MM.1S (cell line): Measurements from ENCODE around the gene ROBO2.

Experiments
- DNase-seq: peaks from one replicate; pipeline ENCODE4 v3.0.0-alpha.2; 2015
- H2AFZ ChIP-seq: fragments of 300-600 bp; sonication (generic); 2 replicates; pipeline ENCODE4 v1.6.0; 2016; ENCODE audit warnings: antibody characterized with exemption, low read length
- H3F3A ChIP-seq: fragments of 300-600 bp; sonication (generic); 2 replicates; pipeline ENCODE4 v1.6.1; 2016; ENCODE audit warnings: mild to moderate bottlenecking, antibody characterized with exemption, low read length, moderate library complexity, mixed read lengths; ENCODE audit not compliant: insufficient read depth
- H3K27ac ChIP-seq: fragments of 300-600 bp; sonication (generic); 2 replicates; pipeline ENCODE4 v1.5.1; 2016; ENCODE audit warnings: mild to moderate bottlenecking, low read length
- H3K27me3 ChIP-seq: fragments of 300-600 bp; sonication (generic); replicated peaks from 2 replicates; pipeline ENCODE4 v1.6.0; 2016; ENCODE audit warnings: low read length; ENCODE audit not compliant: insufficient read depth
- H3K36me3 ChIP-seq: fragments of 300-600 bp; sonication (generic); replicated peaks from 2 replicates; pipeline ENCODE4 v1.6.1; 2016; ENCODE audit warnings: mild to moderate bottlenecking, low read length, mixed read lengths; ENCODE audit not compliant: insufficient read depth
- H3K4me1 ChIP-seq: fragments of 300-600 bp; sonication (generic); 2 replicates; pipeline ENCODE4 v1.6.1; 2016; ENCODE audit warnings: low read length, mixed read lengths
- H3K4me2 ChIP-seq: fragments of 300-600 bp; sonication (generic); 2 replicates; pipeline ENCODE4 v1.6.0; 2016; ENCODE audit warnings: low read depth, low read length
- H3K4me3 ChIP-seq: fragments of 300-600 bp; sonication (generic); 2 replicates; pipeline ENCODE4 v1.5.1; 2016; ENCODE audit warnings: low read length, mixed read lengths
- H3K79me2 ChIP-seq: fragments of 300-600 bp; sonication (generic); 2 replicates; pipeline ENCODE4 v1.6.1; 2016; ENCODE audit warnings: mixed run types, low read length, mixed read lengths
- H3K9ac ChIP-seq: fragments of 300-600 bp; sonication (generic); 2 replicates; pipeline ENCODE4 v1.6.1; 2016; ENCODE audit warnings: low read length, mixed read lengths
- H3K9me2 ChIP-seq: fragments of 300-600 bp; sonication (generic); replicated peaks from 2 replicates; pipeline ENCODE4 v1.6.1; 2016; ENCODE audit warnings: mild to moderate bottlenecking, low read length, mixed read lengths; ENCODE audit not compliant: insufficient read depth
- H3K9me3 ChIP-seq: fragments of 300-600 bp; sonication (generic); replicated peaks from 2 replicates; pipeline ENCODE4 v1.6.1; 2016; ENCODE audit warnings: mild to moderate bottlenecking, low read length, mixed read lengths; ENCODE audit not compliant: insufficient read depth
- H4K20me1 ChIP-seq: fragments of 300-600 bp; sonication (generic); 2 replicates; pipeline ENCODE4 v1.6.1; 2016; ENCODE audit warnings: mild to moderate bottlenecking, low read length, moderate library complexity, mixed read lengths; ENCODE audit not compliant: insufficient read depth
- CTCF ChIP-seq: fragments of 300-600 bp; sonication (generic); IDR thresholded peaks from 2 replicates; pipeline ENCODE4 v1.5.1; 2016; ENCODE audit warnings: antibody characterized with exemption, low read length, mixed read lengths
- EZH2 ChIP-seq: fragments of 300-600 bp; sonication (generic); optimal IDR thresholded peaks from 2 replicates; pipeline ENCODE3; 2017; ENCODE audit warnings: low read depth, mild to moderate bottlenecking, antibody characterized with exemption, low read length, mixed read lengths
- EZH2phosphoT487 ChIP-seq: fragments of 300-600 bp; sonication (generic); IDR thresholded peaks from 2 replicates; pipeline ENCODE4 v1.6.1; 2018; ENCODE audit warnings: antibody characterized with exemption, low read length

ROBO2 gene

GRCh38 chr3:77093101-77093500, 53.2 kb downstream of the ROBO2 start:
- no peak for DNase-seq
- Histone ChIP-seq H3K27me3 (no peaks in the 10 kb centered on the region), H3K79me2 (no peaks in the 10 kb centered on the region), H3K4me3 (no peak overlapping the region), H3F3A (no peaks in the 10 kb centered on the region), H3K9me3 (no peaks in the 10 kb centered on the region), H2AFZ (no peak overlapping the region), H3K9ac (no peak overlapping the region), H4K20me1 (no peaks in the 10 kb centered on the region), H3K27ac (no peak overlapping the region), H3K4me1 (no peaks in the 10 kb centered on the region), H3K4me2 (no peak overlapping the region), H3K36me3 (no peaks in the 10 kb centered on the region), H3K9me2 (no peaks in the 10 kb centered on the region)
- TF ChIP-seq EZH2phosphoT487 (no peak), CTCF (no peak), EZH2 (no peak)

GRCh38 chr3:77096145-77096544, 56.2 kb downstream of the ROBO2 start:
- no peaks in the 10 kb centered on the region for H3K4me1 ChIP-seq
- no peaks in the 10 kb centered on the region for H3K27me3 ChIP-seq
- no peaks in the 10 kb centered on the region for H3K79me2 ChIP-seq
- no peak overlapping the region for H3K9ac ChIP-seq
- no peak for TF ChIP-seq EZH2phosphoT487
- TF ChIP-seq EZH2, result no peak
- no peak for TF ChIP-seq CTCF
- no peaks in the 10 kb centered on the region for H3K9me3 ChIP-seq
- no peak for DNase-seq
- no peaks in the 10 kb centered on the region for H4K20me1 ChIP-seq
- no peaks in the 10 kb centered on the region for H3K9me2 ChIP-seq
- no peak overlapping the region for H3K4me3 ChIP-seq
- H2AFZ ChIP-seq, result no peak overlapping the region
- no peaks in the 10 kb centered on the region for H3F3A ChIP-seq
- no peak overlapping the region for H3K4me2 ChIP-seq
- no peaks in the 10 kb centered on the region for H3K36me3 ChIP-seq
- H3K27ac ChIP-seq, result no peak overlapping the region

GRCh38 chr3:77096966-77097890, 57.3 kb downstream of the ROBO2 start:
- H3K27ac ChIP-seq, result no peak overlapping the region
- no peaks in the 10 kb centered on the region for H4K20me1 ChIP-seq
- H3K9me2 ChIP-seq, result no peaks in the 10 kb centered on the region
- H3K9me3 ChIP-seq, result no peaks in the 10 kb centered on the region
- no peaks in the 10 kb centered on the region for H3K79me2 ChIP-seq
- no peaks in the 10 kb centered on the region for H3F3A ChIP-seq
- no peaks in the 10 kb centered on the region for H3K36me3 ChIP-seq
- TF ChIP-seq EZH2 (no peak), EZH2phosphoT487 (no peak), CTCF (no peak)
- H3K4me2 ChIP-seq, result no peak overlapping the region
- H3K27me3 ChIP-seq, result no peaks in the 10 kb centered on the region
- no peaks in the 10 kb centered on the region for H3K4me1 ChIP-seq
- no peak for DNase-seq
- H2AFZ ChIP-seq, result no peak overlapping the region
- no peak overlapping the region for H3K4me3 ChIP-seq
- no peak overlapping the region for H3K9ac ChIP-seq
